Activated effector memory CD4-positive, alpha-beta T cell treated with anti-CD3 and anti-CD28 coated beads, Interleukin-2, amount 50 U/mL, for 16 hours (primary cell): ENCODE measurements around the gene TRRAP.

ENCODE experiments used
- DNase-seq: peaks from one replicate; pipeline ENCODE4 v3.0.0-alpha.2; 2020

Gene TRRAP

DNA sequence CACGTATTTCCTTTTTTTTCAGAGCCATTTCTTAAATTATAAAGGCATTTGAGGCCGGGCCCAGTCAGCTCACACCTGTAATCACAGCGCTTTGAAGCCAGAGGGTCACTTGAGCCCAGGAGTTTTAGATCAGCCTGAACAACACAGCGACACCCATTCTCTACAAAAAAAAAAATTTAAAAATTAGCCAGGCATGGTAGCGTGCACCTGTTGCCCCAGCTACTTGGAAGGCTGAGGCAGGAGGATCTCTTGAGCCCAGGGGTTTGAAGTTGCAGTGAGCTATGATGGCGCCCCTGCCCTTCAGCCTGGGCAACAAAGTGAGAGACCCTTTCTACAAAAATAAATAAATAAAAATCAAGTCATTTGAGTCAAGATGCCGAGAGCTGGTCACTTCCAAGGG lies 11.6 kb upstream of the TRRAP start:
- no peak for DNase-seq

DNA sequence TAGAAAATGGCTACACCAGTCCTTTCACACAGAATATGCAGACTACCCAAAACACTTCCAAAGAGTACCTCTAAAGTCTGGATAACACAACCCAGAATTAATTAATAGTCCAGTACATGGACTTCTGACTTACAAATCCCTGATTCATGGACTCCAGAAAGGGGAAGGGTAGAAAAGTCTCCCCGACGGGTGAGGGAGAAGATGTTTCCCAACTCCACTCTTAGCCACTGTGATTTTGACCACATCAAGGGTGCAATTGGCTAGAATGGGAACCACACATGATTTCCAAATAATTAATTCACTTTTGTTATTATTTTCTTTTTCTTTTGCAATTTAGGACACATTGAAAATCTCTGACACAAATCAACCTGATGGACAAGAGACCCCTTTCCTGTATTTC lies 9.9 kb upstream of the TRRAP start:
- DNase-seq = no peak

DNA sequence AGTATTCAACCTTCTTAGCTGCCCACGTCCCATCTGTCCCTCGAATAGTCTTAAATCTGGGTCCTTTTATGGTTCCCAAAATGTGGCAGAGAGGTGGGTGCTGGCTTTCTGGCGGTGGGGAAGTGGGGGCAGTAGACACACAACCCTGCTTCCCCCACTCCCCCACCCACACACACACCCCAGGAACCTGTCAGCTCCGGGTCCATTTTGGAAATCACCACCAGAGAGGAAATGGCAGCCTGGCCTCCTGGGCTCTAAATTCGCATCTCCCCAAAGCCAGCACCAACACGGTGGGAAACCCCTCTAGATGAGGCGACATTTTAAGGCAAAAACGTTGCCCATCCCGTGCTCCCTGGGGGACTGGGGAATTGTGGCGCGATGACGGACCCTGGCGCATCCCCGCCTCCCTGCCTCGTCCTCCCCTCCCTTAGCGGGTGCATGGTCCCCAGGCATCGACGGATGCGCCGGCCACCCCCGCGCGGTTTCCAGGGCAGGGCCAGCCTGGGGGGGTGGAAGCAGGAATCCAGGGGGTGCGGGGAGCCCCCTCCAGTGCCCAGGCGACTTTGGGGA lies 9.2 kb upstream of the TRRAP start:
- peak; percentile 61 for DNase-seq

DNA sequence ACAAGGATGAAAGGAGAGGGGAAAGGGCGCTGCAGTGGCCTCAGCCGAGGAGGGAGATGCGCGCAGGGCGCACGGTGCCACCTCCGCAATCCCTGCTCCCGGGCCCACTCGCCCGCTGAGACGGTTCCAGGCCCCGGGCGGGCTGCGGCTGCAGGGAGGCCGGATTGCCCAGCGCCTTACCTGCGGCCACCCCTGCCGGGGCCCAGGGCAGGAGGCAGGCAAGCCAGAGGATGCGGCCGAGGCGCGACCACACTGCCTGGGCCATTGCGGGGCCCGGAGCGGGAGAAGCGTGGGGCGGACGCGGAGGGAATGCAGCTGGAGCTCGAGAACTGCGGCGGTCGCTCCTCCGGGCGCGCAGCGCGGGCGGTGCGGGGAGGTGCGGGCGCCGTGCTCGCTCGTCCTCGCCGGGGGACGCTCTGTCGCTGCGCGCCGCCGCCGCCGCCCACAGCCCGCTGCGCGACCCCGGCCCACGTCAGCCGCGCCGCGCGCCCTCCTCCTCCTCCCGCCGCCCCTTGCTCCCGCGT lies 8.7 kb upstream of the TRRAP start, which contains the start of gene TMEM130:
Gene TMEM130 (minus strand): TSS at position 418 of the 524 bp plus-strand sequence. CDS start 153 bp downstream, at position 265.
- peak; percentile 61 for DNase-seq

DNA sequence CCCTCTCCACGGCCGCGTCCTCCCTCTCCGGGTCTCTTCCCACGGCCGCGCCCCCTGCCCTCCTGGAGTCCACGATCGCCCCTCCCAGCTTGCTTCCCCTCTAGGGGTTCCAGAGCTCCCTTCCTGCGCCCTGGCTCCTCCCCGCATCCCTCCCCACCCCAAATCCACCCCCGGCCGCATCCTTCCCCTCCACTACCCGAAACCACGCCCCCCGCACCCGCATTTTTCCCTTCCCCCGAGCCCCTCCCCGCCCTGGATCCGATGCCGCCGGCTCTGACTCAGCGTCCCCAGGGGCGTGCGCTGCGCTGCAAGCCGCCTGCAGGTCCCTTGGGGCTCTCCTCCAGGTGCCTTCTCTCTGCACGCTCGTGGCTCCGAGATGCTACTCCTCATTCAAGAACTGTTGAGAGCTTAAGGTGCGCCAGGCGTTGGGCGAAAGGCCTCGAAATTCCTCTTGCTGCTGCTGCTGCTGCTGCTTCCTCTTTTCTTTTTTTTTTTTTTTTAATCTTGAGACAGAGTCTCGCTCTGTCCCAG lies 8.1 kb upstream of the TRRAP start:
- peak; percentile 90 for DNase-seq

DNA sequence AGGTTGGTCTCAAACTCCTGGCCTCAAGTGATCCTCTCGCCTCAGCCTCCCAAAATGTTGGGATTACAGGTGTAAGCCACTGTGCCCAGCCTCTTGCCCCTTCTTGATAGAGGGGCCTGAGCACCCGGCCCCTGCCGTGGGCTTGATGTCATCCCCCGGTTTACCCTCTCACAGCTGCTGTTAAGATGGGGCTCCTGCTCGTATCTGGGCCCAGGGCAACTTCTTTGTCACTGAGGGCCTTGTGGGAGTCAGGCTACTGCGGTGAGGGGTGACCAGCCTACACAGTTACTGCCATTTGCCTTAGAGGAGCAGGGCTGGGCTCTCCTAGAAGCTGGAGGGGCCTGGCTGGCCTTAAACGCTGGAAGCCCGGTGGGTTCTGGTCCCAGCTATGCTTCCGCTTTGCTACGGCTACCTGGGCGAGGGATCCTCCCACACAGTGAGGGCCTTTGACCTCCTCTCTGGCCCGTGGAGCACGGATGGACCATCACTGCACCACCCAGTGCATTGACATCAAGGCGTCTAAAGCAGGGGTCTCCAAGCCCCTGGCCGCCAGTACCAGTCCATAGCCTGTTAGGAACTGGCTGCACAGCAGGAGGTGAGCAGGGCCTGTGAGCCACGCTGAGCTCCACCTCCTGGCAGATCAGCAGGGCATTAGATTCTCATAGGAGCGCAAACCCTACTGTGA lies 7.4 kb upstream of the TRRAP start:
- DNase-seq = peak; percentile 45

DNA sequence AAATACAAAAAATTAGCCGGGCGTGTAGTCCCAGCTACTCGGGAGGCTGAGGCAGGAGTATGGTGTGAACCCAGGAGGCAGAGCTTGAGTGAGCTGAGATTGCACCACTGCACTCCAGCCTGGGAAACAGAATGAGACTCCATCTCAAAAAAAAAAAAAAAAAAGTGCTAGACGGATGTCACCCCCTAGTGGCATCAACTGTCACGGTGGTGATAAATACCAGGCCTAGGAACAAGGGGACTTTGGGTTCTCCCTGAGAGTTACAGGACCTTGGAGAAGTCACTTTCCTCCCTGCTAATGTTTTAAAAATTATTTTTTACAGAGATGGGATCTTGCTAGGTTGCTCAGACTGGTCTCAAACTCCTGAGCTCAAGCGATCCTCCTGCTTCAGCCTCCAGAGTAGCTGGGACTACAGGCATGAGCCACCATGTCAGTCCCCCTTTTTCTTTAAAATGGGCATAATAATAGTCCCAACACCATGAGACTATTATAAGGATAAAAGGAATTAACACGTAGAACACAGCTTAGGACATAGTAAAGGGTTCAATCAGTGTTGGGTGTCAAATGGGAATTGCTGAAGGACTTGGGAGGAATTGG lies 5.9 kb upstream of the TRRAP start:
- peak; percentile 64 for DNase-seq

DNA sequence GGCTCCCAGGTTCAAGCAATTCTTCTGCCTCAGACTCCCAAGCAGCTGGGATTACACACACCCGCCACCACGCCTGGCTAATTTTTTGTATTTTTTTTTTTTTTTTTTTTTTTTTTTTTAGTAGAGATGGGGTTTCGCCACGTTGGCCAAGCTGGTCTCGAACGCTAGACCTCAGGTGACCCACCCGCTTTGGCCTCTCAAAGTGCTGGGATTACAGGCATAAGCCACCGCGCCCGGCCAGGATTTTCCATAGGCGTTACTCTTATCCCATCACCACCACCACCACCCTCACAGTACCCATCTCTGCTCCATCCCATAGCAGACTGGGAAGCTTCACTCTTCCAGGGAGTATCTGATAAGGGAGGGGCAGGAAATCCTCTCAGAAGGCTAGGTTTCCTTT lies 4.7 kb upstream of the TRRAP start:
- peak; percentile 19 for DNase-seq

DNA sequence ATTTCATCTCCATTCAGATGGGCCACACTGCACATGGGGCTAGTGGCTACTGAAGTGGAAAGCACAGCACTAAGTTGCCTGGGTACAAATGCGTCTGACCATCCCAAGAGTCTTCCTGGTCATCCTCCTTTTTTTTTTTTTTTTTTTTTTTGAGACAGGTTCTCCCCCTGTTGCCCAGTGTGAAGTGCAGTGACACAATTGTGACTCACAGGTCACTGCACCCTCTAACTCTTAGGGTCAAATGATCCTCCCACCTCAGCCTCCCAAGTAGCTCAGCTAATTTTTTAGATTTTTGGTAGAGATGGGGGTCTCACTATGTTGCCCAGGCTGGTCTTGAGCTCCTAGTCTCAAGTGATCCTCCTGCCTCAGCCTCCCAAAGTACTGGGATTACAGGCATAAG lies 3.4 kb upstream of the TRRAP start:
- DNase-seq = no peak

DNA sequence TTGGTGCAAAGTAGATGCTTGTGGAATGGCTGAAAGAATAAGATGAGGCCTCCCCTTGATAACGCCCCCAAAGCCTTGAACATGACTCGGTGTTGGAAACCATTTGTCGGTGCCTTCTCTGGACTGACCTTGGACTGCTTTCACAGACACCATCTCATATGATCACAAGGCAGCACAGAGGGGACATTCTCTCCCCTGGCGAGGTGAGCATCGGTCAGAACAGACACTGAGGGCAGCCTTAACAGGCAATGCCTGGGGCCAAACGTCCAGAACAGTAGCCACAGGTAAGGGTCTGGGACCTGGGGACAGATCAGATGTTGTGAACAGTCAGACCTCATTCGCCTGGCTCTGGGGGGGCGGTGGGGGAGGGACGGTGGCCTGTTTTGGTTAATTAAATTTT lies 2.8 kb upstream of the TRRAP start:
- DNase-seq = no peak

DNA sequence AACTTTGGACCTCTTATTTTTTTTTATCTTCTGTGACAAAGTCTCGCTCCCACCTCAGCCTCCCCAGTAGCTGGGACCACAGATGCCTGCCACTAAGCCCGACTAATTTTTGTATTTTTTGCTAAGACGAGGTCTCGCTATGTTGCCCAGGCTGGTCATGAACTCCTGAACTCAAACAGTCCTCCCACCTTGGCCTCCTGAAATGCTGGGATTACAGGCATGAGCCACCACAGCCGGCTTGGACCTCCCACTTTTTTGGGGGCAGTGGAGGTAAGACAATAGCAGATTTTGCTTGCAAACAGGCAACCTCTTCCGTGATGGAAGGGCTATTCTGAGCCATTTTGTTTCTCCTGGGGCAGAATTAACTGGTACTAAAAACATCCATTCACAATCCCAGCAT lies 1.2 kb upstream of the TRRAP start:
- no peak for DNase-seq

DNA sequence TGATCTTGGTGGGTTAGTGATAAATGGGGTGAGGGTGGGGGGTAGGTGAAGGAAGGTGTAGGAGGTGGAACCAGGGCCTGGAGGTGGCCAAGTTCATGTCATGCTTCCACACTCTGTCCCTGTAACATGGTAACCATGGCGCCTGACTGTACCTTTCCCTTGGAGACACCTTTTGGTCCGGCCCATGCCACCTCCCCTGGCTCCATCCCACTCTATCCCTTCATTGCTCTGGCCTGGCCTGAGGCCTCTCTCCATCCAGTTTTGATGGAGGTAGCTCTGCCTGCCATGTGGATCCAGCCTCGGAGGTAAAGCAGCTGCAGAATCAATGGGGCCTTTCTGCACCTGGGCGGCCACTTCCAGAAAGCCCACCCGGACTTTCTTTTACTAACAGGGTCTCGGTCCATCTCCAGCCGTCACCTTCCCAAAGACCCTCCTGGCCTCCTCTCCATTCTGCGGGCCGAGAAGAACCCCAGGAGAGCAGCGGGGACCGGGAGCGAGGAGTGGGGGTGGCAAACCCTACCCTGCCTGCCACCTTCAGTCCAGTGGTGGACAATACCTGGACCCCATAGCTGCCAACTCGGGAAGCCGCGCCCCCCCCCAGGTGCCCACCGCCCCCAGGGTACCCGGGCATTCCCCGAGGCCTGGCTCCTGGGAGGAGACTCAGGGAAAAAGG lies 504 bp upstream of the TRRAP start:
- no peak for DNase-seq

DNA sequence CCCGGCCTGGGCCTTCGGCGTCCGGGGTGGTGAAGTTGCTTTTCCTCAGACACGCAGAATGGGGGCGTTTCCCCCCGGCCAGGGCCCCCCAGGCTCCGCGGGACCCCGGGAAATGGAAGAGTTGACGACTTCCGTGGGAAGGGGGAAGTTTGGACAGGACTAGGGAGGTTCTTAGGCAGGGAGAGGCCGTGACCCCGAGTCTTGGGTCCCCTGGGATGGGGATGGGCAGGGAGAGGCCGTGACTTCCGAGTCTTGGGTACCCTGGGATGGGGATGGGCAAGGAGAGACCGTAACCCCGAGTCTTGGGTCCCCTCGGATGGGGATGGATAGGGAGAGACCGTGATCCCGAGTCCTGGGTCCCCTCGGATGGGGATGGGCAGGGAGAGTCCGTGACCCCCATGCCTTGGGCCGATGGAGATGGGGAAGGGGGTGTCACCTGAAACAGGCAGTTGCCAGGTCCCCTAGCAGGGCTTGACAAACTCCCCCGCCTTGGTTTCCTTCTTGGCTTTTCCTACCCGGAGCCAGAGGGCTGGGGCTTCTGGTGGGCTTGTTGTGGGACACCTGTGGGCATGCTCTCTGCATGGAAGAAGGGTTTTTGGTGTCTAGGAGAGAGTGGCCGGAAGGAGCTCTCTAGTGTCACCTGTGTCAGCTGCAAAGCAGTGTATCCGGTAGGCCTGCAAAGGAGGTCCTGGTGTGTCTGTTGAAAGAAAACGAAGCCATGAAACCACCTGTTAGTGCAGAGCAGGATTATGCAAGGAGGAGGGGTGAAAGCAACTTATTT lies 1.1 kb downstream of the TRRAP start:
- peak; percentile 86 for DNase-seq

DNA sequence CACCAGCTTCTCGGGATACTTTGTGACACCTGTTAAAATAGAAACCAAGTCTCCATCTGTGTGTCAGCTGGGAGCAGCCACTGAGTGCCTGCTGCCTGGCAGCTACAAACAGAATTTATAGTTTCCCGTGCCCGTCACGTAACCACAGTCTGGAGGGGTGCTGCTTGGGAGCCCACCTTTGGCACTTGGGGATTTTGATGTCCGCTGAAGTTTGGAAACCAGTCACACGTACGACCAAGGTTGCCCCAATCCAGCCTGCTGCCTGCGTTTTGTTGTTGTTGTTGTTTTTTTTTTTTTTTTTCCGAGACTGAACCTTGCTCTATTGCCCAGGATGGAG lies 1.6 kb downstream of the TRRAP start:
- no peak for DNase-seq

DNA sequence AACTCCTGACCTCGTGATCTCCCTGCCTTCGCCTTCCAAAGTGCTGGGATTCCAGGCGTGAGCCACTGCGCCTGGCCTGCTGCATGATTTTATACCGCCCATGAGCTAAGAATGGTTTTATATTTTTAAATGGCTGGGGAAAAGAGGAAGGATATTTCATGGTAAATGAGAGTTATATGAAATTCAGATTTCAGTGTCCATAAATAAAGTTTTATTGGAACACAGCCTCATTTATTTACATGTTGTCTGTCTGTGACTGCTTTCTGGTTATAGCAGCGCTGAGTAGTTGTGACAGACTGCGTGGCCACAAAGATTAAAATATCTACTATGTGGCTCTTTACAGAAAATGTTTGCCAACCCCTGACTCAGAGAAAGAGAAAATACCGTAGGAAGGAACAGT lies 2.2 kb downstream of the TRRAP start:
- DNase-seq = no peak

DNA sequence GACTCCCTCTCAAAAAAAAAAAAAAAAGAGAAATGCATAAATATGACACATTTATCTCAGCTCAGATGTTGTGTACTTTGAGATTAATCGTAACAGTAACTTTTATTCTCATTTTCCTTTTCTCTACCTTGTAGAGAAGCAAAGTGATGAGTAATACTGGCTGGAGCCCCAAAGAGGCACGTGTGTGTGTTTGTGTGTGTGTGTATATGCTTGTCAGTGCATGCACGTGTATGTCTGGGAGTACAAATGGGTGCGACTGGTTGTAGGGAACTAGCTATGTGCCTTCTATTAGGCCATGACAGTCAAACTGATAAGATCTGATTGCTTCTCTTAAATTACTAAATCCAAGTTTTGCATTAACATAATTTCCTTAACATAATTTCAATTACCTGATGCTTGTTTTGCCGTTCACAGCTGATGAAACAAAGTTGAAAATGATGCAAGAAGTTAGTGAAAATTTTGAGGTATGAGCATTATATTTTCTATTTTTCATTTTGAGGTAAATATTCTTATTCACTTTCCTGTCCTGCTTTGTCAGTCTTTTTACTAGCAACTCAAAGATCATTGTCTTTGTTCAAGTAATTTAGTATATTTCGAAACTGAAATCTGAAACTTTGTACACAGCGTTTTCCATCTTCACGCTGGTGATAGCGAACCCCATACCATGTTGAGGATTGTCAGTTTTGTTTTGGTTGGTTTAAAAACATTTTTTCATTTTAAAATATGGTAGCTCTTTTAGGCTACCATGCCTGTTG lies 3.4 kb downstream of the TRRAP start:
- DNase-seq = no peak

DNA sequence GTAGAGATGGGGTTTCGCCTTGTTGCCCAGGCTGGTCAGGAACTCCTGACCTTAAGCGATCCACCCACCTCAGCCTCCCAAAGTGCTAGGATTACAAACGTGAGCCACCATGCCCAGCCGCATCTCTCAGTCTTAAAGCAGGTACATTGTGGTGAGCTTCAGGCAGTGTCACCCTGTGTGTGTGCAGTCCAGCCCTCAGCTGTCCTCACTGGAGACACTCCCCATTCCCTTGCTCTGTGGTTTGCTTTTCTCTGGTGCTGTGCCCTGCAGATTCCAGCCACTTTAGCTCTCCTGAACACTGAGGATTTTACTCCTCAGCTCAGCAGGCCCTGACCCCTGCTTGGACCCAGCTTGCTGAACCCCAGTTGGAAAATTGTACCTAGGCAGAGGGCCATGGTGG lies 6.1 kb downstream of the TRRAP start:
- DNase-seq = no peak

DNA sequence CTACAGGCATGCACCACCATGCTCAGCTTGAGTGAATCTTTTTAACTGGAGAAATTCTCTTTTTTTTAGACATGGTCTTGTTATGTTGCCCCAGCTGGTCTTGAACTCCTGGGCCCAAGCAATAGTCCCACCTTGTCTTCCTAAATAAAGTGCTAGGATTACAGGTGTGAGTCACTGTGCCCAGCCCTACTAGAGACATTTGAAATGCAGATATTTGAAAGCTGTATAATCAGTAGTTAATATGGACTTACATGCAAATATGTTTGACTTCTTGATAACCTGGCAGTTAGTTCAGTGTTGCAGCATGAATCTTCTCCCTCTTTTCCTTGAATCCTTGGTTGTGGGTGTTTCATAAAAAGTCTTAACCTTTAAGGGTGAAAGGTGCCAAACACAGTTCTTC lies 8.7 kb downstream of the TRRAP start:
- no peak for DNase-seq

DNA sequence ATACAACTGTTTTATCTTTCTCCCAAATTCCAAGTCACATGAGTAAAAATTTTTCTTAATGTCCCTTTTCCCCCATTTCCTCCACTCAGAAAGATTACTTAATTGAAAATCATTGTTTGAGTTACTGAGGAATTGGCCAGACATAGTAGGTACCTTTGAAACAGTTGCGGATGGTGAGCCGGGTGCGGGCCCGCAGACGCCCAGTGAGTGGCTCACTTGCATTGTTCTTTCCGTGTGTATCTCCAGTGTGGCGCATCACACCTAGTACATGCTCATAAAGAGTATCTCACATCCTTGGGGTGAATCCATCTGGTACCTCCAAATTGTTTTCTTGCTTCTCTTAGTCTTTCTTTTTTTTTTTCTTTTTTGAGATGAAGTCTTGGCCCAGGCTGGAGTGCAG lies 14.3 kb downstream of the TRRAP start:
- DNase-seq = no peak

DNA sequence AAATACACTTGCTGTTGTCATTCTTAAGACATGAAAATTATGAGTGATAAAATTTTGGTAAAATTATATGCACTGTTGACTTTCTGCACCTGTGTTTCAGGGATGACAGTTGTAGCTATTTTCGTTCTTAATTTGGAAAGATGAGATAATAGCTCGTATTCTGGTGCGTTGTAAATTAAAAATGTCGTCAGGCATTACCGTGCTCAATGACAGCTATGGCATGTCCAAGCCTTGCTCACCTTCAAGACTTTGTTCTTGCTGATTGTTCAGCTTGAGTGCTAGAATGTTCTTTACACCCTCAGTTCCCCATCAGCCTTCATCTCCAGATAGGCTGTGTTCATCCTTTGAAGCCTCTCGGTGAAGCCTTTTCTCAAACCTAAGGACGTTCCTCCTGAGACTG lies 21.5 kb downstream of the TRRAP start:
- DNase-seq = no peak

DNA sequence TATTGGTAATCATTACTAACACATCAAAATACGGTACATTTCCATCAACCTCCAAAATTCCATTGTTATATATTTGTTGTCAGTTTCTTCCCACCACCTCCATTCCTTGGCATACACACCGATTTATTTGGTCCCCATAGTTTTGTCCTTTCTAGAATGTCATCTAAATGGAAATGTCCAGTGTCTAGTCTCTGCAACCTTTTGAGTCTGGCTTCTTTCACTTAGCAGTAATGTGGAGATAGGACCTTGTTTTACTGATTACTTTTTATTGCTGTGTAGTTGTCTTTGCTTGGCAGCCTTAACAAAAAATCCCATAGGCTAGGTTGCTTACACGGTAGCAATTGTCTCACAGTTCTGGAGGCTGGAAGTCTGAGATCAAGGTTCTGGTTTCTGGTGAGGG lies 22.5 kb downstream of the TRRAP start:
- no peak for DNase-seq

DNA sequence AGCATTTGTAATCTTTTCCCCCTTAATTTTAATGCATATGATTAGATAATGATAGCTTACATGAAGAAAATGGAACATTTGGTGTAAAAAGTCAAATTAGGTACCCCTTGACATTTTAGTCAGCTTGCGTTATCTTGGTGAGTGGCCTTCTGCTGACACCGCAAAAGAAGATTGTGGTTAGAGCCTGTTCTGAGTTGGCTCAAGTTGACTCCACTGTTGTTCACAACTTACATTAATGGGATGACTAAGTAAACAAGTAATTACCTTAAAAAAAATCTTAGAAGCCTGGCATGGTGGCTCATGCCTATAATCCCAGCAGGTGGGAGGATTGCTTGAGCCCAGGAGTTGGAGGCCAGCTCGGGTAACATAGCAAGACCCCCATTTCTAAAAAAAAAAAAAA lies 24.2 kb downstream of the TRRAP start:
- no peak for DNase-seq
